Activated T-cell treated with anti-CD3 and anti-CD28 coated beads, Interleukin-2, amount 50 U/mL, for 4 hours (primary cell): ENCODE measurements around the gene AIM2. TPM values are rescaled to one million over a fixed set of nuclear protein-coding genes. Genes with fewer than 3 reads are reported as not detected.
"Not testable (repeated sequence)": the region's sequence is repeated elsewhere in the genome, so short reads cannot be mapped to it uniquely, and the experiment has no call there.

Source experiments
- ATAC-seq, 2 donors: fragments of 200-7000 bp; cut with Tn5 transposase; one replicate each; pipeline ENCODE4 v1.10.0; 2021
- DNase-seq: peaks from one replicate; pipeline ENCODE4 v3.0.0-alpha.2; 2020
- H3K27me3 Mint-ChIP-seq: one replicate; pipeline ENCODE4 v1.8.0; 2021; ENCODE audit warnings: low read depth, mixed read lengths
- H3K36me3 Mint-ChIP-seq: one replicate; pipeline ENCODE4 v1.8.0; 2022; ENCODE audit warnings: mixed read lengths; ENCODE audit not compliant: insufficient read depth
- H3K4me1 Mint-ChIP-seq: one replicate; pipeline ENCODE4 v1.8.0; 2021; ENCODE audit warnings: low read depth, mixed read lengths
- H3K4me3 Mint-ChIP-seq: one replicate; pipeline ENCODE4 v1.8.0; 2021; ENCODE audit warnings: mild to moderate bottlenecking, moderate library complexity, mixed read lengths
- H3K9me3 Mint-ChIP-seq: one replicate; pipeline ENCODE4 v1.8.0; 2021; ENCODE audit warnings: mixed read lengths
- total RNA-seq, 3 donors: library from RNA; stranded (reverse); gene quantifications; one replicate each; pipeline ENCODE4 v1.2.1, GENCODE V29; 2021

AIM2 gene
- total RNA-seq, 3 donors from 2014 or later = 24.7 to 58.8 (median 36.4) TPM

DNA sequence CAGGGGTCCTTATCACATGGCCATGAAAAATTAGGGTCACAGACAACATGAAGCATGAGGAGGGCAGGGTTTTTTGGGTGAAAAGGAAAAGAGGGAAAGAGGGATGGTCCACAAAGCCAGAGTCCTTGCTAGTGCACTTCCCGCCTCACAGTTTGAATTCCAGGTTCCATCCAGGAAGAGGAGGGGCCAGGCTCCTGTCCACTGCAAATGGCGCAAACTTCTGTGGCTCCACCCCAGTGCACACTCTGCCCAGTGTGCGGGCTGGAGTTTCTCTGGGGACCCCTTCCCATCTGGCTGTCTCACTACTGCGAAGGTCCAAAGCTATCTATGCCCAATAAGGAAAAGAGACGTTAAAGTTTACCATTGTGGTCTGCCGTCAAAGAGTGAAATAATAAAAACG is 17.8 kb downstream of the AIM2 start:
- H3K9me3 Mint-ChIP-seq = no peaks in the 10 kb centered on the region
- peaks cover 39% of the 10 kb centered on the region for H3K36me3 Mint-ChIP-seq
- peaks cover 27% of the 10 kb centered on the region for H3K4me1 Mint-ChIP-seq
- DNase-seq (no peak), ATAC-seq (no peak)
- no peaks in the 10 kb centered on the region for H3K27me3 Mint-ChIP-seq
- no peak overlapping the region for H3K4me3 Mint-ChIP-seq

DNA sequence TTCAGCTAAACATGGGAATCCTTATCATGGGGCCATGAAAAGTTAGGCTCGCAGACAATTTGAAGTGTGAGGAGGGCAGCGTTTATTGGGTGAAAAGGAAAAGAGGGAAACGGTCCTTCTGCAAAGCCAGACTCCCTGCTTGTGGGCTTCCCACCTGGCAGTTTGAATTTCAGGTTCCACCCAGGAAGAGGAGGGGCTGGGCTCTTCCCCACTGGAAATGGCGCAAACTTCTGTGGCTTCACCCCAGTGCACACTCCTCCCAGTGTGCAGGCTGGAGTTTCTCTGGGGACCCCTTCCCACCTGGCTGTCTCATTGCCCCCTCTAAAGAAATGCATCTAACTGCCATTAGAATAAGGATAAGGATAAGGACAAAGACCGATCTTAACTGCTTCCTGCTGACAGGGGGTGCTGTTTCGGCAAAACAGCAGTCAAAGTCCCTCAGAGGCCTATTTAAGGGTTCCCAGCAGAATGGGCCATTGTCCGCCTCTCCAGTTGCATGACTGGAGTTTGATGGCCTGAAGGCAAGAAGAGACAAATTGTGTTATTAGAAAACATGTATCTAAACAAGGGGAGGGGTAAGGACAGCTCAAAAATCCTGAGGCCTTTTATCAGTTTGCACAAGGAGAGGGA is 20.4 kb downstream of the AIM2 start:
- peaks cover 50% of the 10 kb centered on the region for H3K4me1 Mint-ChIP-seq
- no peak overlapping the region for H3K4me3 Mint-ChIP-seq
- peaks cover 54% of the 10 kb centered on the region for H3K36me3 Mint-ChIP-seq
- ATAC-seq = no peak
- no peaks in the 10 kb centered on the region for H3K9me3 Mint-ChIP-seq
- no peak for DNase-seq
- H3K27me3 Mint-ChIP-seq = no peaks in the 10 kb centered on the region

DNA sequence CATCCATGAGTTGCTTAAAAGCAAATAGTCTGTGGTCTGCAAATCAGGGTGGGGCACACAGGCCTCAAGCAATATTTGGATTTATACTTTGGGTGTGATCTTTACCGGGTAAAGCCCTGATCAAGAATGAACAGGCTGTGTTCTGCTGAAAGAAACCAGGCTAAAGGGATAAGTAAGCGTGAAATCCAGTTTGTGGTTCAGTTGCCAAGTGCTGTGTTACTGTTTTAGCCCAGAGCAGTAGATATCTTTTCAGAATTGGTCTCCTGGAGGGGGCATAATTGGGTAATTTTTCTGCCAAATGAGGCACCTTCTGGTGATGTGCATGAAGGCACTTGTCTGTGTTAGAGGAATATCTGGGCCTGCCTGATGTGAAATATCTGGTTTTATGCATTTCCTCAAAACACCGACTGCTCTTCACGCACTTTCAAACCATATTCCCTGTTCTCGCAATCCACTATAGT is 21.4 kb downstream of the AIM2 start:
- Mint-ChIP-seq H3K4me1 (peaks cover 59% of the 10 kb centered on the region), H3K9me3 (no peaks in the 10 kb centered on the region), H3K36me3 (peaks cover 62% of the 10 kb centered on the region), H3K4me3 (no peak overlapping the region), H3K27me3 (no peaks in the 10 kb centered on the region)
- DNase-seq = no peak
- ATAC-seq = no peak

DNA sequence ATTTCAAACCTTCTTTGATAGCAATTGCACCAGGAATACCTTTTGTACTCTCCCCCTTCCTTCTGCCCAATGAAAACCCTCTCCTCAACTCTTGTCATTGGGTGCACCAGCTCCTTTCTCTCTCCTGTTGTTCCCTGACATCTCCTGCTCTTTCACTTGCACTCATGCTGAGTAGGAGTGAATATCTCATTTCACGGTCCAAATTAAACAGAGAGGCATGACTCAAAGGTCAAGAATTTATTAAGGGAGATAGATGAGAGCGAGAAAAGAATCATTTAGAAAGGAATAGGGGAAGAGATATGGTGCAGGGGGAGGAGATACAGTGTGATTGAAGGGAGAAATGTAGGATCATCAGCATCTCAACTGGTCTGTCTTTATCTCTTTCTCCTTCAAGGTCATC is 22.1 kb downstream of the AIM2 start:
- H3K4me1 Mint-ChIP-seq = peaks cover 59% of the 10 kb centered on the region
- H3K4me3 Mint-ChIP-seq = no peak overlapping the region
- no peak for ATAC-seq
- DNase-seq = no peak
- peaks cover 65% of the 10 kb centered on the region for H3K36me3 Mint-ChIP-seq
- no peaks in the 10 kb centered on the region for H3K9me3 Mint-ChIP-seq
- H3K27me3 Mint-ChIP-seq = no peaks in the 10 kb centered on the region

DNA sequence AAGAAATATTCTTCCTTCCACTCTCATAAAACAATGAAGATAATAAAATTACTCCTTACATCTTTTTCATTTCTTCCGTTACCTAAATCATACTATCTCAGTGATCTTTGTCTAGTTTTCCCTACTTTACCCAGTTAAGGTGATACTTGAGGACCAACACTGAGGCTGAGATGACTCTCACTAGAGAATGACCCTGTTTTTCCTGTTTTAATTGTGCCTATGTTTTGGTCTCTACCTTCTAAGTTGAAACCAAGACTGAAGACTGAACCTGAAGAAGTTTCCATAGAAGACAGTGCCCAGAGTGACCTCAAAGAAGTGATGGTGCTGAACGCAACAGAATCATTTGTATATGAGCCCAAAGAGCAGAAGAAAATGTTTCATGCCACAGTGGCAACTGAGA is 25.1 kb downstream of the AIM2 start:
- DNase-seq (no peak), ATAC-seq (no peak)
- Mint-ChIP-seq H3K27me3 (no peaks in the 10 kb centered on the region), H3K9me3 (no peaks in the 10 kb centered on the region), H3K4me3 (no peak overlapping the region), H3K36me3 (peaks cover 63% of the 10 kb centered on the region), H3K4me1 (peaks cover 66% of the 10 kb centered on the region)

DNA sequence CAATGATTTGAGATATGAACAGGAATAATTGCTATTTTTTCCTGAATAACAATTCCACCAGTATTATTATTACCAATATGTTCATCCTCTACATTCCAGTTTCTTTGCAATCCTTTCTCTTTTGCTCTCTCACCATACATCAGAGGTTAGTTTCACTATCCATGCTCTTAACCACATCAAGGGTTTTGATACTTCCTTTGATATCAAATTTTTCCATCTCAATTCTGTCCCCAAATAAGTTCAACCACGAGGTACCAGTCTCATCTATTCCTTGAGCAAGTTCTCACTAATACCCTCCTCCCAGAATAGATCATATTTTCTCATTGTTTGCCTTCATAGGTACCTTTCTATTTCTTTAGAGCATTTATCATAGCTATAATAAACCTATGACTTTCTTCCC is 30.1 kb downstream of the AIM2 start:
- peaks cover 45% of the 10 kb centered on the region for H3K4me1 Mint-ChIP-seq
- H3K9me3 Mint-ChIP-seq, H3K27me3 Mint-ChIP-seq, H3K4me3 Mint-ChIP-seq, DNase-seq: not testable (repeated sequence)
- ATAC-seq = peak; percentile 71 to 80
- peaks cover 42% of the 10 kb centered on the region for H3K36me3 Mint-ChIP-seq

DNA sequence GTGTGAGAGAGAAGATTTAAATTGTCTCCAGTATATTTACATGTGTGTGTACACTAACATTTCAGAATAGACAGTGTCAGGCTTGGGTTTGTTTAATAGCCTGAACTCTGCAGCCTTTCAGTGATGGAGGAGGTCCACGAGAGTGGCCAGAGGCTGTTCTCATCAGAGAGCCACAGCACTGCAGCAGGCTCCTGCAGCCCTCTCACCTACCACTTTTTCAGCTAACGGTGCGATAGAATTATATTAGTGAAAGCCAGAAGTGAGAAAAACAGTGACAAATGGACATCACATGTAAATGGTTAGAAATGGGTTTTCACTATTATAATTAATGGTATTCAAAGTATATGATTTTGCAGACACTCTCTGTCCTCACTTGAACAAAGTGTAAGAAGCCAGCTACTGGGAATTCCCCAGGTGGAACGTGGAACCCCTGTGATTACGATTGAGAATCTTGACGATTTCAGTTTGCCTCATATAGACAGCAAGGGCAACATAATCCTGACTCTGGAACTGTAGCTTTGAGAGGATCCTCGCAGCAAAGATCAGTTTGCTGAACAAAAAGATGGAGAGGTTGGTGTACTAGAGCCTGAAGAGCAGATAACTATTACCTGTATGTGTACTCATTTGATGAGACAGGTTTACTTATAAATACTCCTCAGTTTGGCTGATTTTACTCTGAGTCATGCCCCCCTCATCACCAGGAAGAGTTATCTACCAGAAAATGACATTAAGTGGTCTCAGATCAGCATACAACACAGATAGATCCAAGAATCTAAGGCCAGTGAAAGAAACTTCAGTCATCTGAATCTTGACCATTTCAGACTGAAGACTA is 35.5 kb downstream of the AIM2 start:
- Mint-ChIP-seq H3K27me3 (no peaks in the 10 kb centered on the region), H3K4me3 (no peak overlapping the region), H3K9me3 (no peaks in the 10 kb centered on the region), H3K4me1 (peaks cover 46% of the 10 kb centered on the region), H3K36me3 (peaks cover 49% of the 10 kb centered on the region)
- DNase-seq (no peak), ATAC-seq (peak; percentile 46 to 77)

DNA sequence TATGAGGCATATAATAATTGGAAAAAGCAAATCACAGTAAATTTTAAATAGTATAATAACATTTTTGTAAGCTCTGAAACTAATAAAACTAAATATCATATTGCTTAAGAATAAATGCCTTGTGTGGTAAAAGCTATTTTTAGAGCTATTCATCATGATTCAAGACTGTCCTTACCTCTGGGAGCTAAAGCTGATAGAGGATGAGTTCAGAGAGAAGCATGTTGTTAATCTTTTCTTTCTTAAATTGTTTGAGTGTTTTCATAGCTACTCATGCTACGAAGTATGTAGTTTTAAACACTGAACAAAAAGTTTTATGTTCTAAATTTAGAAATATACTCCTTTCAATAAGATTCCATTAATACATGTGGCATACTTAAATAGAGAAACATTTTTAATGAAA is 36.4 kb downstream of the AIM2 start:
- Mint-ChIP-seq H3K9me3 (no peaks in the 10 kb centered on the region), H3K27me3 (no peaks in the 10 kb centered on the region), H3K4me1 (peaks cover 41% of the 10 kb centered on the region), H3K36me3 (peaks cover 51% of the 10 kb centered on the region), H3K4me3 (no peak overlapping the region)
- ATAC-seq = no peak
- DNase-seq = no peak

DNA sequence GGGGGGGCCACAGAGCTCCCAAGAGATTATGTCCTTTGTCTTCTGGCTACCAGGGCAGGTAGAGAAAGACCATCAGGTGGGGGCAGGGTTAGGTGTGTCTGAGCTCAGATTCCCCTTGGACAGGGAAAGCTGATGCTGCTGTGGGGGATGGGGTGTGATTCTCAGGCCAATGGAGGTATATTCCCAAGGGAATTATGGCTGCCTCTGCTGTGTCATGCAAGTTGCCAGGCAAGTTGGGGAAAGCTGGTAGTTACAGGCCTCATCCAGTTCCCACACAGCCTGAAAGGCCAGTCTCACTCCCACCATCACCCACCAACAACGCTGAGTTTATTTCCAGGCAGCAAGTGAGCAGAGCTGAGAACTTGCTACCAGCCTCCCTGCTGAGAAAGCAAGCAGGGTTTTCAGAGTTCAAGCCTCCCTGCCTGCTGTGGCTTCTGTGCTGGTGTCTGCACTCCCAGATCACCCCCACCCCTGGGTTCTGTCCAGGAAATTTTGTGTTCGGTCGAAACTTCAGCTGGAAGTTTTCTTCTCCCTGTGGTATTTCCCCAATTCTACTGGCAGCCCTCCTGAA is 45.6 kb downstream of the AIM2 start:
- peaks cover 4% of the 10 kb centered on the region for H3K9me3 Mint-ChIP-seq
- DNase-seq = no peak
- ATAC-seq = no peak
- peaks cover 57% of the 10 kb centered on the region for H3K4me1 Mint-ChIP-seq
- peaks cover 82% of the 10 kb centered on the region for H3K36me3 Mint-ChIP-seq
- no peaks in the 10 kb centered on the region for H3K27me3 Mint-ChIP-seq
- no peak overlapping the region for H3K4me3 Mint-ChIP-seq

DNA sequence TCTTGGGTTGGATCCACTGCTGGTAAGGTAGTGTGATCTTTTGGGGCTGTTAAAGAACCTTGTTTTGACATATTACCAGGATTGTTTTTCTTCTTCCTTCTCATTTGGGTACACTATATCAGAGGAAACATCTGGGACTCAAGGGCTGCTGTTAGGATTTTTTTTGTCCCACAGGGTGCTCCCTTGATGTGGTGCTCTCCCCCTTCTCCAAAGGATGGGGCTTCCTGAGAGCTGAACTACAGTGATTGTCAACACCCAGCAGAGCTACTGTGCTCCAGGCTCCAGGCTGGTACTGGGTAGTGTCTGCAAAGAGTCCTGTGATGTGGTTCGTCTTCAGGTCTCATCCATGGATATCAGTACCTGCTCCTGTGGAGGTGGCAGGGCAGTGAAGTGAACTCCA is 46.3 kb downstream of the AIM2 start:
- DNase-seq (no peak), ATAC-seq (no peak)
- H3K4me1 Mint-ChIP-seq = peaks cover 63% of the 10 kb centered on the region
- no peak overlapping the region for H3K4me3 Mint-ChIP-seq
- peaks cover 4% of the 10 kb centered on the region for H3K9me3 Mint-ChIP-seq
- peaks cover 84% of the 10 kb centered on the region for H3K36me3 Mint-ChIP-seq
- H3K27me3 Mint-ChIP-seq = no peaks in the 10 kb centered on the region

DNA sequence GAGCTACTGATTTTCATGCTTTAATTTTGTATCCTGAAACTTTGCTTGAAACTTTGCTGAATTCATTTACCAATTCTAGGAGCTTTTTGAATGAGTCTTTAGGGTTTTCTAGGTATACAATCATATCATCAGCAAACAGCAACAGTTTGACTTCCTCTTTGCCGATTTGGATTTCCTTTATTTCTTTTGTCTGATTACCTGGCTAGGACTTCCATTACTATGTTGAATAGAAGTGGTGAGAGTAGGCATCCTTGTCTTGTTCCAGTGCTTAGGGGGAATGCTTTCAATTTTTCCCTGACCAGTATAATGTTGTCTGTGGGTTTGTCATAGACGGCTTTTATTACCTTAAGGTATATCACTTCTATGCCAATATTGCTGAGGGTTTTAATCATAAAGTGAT is 49.7 kb downstream of the AIM2 start:
- not testable (repeated sequence) for DNase-seq, H3K9me3 Mint-ChIP-seq, H3K27me3 Mint-ChIP-seq, ATAC-seq
- Mint-ChIP-seq H3K4me3 (peak overlapping the region; percentile 12), H3K36me3 (peaks cover 76% of the 10 kb centered on the region), H3K4me1 (peaks cover 78% of the 10 kb centered on the region)

DNA sequence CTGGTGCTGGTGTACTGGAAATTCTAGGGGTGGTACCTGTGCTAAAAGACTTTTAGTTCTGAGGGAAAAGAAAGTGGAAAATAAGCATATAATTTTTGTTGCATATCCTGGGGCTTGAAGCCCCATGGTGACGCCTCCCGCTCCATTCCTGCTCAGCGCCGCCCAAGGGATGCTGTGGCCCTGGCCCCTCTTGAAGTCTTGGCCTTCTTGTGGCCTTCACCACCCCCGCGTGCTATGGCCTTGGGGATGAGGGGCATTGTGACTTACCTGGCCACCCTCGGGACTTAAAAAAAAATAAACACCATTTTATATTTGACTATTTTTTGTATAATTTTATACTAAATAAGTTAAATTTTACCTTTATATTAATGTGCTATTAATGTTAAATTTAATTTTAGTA is 51.5 kb downstream of the AIM2 start:
- Mint-ChIP-seq H3K4me3 (no peak overlapping the region), H3K4me1 (peaks cover 83% of the 10 kb centered on the region), H3K27me3 (no peaks in the 10 kb centered on the region), H3K9me3 (peaks cover 4% of the 10 kb centered on the region), H3K36me3 (peaks cover 76% of the 10 kb centered on the region)
- ATAC-seq = no peak
- no peak for DNase-seq

DNA sequence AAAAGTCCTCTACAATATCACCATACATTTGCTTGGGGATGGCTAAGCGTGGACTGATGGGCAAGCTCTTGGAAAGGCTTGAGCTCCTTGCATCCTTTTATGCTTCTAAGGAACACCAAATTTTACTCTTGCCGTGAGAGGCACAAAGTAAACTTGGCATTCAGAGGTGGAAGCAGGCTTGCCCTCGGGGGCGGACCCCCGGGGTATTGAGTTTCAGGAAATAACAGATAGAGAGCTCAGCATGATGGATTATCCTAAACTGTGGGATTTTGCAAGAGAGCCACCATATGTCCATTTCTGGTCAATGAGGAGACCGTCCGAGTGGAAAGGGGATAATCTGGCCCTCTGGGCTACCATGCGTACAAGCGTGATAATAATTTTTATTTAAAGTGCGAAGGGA is 52.8 kb downstream of the AIM2 start:
- Mint-ChIP-seq H3K4me1 (peaks cover 82% of the 10 kb centered on the region), H3K9me3 (no peaks in the 10 kb centered on the region), H3K36me3 (peaks cover 72% of the 10 kb centered on the region), H3K4me3 (no peak overlapping the region), H3K27me3 (no peaks in the 10 kb centered on the region)
- ATAC-seq (no peak), DNase-seq (no peak)

DNA sequence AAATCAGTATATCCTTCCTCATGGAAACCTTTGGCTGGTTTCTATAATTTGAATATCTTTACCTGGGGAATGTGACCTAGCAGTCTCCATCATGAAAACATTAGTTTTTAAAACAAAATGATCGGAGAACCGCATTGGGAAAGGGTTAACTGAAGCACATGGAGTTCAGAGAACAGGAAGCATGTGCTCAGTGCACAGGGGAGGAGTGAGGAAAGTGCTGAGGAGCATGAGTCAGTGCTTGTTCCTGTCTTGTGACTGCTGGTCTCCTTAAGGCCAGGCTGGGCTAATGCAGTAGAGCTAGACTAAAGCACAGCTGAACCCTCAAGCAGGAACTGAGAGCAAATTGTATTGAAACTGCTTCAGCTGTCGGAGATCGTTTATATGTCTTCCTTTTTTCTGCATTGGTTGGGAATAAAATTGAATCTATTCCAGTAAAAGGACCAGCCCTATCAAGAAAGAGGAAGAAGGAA is 61.1 kb downstream of the AIM2 start:
- H3K36me3 Mint-ChIP-seq = peaks cover 69% of the 10 kb centered on the region
- DNase-seq (peak; percentile 69), ATAC-seq (peak; percentile 90 to 92)
- H3K9me3 Mint-ChIP-seq = no peaks in the 10 kb centered on the region
- H3K27me3 Mint-ChIP-seq = no peaks in the 10 kb centered on the region
- H3K4me3 Mint-ChIP-seq = peak overlapping the region; percentile 83
- H3K4me1 Mint-ChIP-seq = peaks cover 62% of the 10 kb centered on the region

DNA sequence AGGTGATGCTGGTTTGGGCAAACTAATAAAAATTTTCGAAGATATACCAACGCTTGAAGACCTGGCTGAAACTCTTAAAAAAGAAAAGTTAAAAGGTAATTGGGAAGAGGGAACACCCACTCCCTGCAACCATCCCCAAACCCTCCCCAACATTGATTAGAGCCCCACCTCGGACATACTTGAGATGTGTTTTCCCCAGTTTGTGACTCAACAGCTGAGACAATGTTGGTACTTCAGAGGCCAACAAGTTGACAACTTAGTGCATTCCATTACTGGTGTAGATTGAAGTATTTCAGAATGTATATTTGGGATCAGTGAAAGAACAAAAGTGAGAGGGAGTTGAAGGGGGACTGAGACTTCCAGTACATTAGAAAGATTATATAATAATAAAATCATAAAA is 61.7 kb downstream of the AIM2 start:
- ATAC-seq = no peak
- no peaks in the 10 kb centered on the region for H3K9me3 Mint-ChIP-seq
- peak overlapping the region; percentile 83 for H3K4me3 Mint-ChIP-seq
- no peak for DNase-seq
- no peaks in the 10 kb centered on the region for H3K27me3 Mint-ChIP-seq
- peaks cover 56% of the 10 kb centered on the region for H3K4me1 Mint-ChIP-seq
- H3K36me3 Mint-ChIP-seq = peaks cover 67% of the 10 kb centered on the region
